HG03060 (cell line): ENCODE data around the gene KIF26B.

ENCODE experiments used
- ATAC-seq: cut with Tn5 transposase; IDR thresholded peaks from one replicate; pipeline ENCODE4 v1.9.1; 2021; ENCODE audit warnings: low read depth, moderate number of reproducible peaks; ENCODE audit not compliant: unreplicated experiment

KIF26B gene

DNA sequence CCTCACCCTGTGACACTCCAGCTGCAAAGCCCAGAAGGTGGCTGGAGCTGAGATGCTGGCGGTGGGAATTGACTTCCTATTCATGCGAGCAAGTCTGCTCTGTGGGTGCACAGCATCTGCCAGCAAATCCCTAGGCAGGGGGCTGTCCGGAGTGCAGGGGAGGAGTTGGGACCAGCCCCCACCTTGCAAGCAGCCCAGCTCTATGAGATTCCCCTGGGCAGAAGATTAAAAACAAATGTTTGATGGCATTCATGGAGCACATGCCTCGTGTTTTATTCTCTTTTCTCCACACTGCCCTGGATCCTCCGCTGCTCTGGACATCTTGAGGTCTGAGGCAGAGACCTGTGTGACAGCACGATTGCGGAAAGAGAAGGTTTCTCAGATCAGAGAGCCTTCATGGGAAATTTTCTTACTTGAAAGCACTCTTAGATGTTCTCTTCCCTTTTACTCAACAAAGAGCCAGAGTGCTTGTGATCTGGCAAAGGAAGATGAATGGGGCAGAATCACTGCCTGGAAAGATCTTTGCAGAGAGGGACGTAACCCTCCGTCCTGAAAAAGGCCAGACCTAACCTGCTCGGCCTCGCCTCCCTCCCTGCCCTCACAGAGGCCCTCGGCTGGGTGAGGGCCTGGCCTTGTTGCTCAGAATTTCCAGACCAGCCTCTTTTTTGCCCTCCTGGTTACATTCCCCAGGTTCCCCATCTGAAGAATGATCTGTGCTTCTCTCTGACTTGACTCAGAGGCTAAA lies 597.1 kb downstream of the KIF26B start:
- no peak for ATAC-seq

DNA sequence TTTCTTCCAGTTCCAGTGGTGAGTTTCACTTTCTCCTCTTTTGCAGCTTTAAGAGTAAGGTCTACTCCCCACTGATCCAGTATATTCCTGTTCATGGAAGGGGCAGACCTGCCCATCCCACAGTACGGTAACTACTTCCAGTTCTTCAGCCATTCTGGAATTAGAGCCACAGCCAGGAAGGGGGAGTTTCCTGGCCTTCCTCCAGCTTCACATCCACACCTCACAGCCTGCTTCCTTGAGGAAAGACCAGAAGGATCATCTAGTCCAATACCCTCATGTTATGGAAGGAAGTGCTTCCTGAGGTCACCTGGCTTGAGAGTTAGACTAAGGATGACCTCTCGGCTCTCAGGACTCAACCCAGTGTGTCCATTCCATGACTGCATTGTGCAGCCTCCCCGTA lies 597.8 kb downstream of the KIF26B start:
- no peak for ATAC-seq

DNA sequence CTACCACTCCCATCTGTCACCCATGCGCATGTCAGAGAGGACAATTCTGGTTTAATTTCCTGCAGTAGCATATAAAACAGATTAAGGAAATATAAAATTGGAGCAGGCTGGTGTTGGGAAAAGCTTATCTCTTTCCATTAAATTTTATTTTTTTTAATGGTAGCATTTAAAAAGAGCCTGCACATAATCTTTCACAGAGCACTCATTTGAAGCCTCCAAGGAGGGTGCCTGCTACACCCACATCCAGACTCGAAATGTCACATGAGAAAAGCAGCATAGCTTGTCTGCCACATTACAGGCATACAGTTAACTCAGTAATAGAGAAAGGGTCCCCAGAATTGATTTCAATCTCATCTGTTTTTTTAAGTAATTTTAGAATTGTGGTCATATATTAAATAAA lies 599.0 kb downstream of the KIF26B start:
- ATAC-seq = no peak

DNA sequence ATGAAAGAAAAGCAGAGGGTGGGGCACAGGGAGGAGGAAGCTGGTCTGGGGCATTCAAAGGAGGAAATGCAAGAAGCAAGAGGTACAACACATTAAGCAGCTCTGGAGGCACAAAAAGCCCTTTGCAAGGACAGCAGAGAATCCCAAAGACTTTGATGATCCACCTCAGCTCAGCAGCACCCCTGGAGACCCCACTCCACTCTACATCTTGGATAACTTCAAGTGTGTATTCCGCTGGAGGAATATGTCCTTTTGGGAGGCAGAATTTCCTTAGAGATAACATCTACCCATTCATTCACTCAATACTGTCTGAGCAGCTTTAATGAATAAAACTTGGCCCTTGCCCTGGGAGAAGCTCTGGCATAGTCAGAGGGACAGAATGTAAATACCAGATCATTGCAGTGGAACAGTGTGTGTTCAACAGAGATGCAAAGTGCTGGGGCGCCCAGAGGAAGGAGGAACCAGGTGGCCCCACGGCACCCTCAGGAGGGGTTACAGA lies 599.7 kb downstream of the KIF26B start:
- ATAC-seq = no peak
